ENCODE data around the gene RMP24.
A peak's percentile ranks its signal among the peaks of the same experiment; 100 is the strongest.

Gene RMP24

GRCh38 chr18:35972197-35973000, at the start of gene RMP24 (continued):
- peak; percentile 41; the same call in 1 of the 2 replicates for TF ChIP-seq RARA (CRISPR knock-in tag; IDR thresholded peaks at IDR 0.05)
- TF ChIP-seq MAFG (CRISPR knock-in tag; IDR thresholded peaks at IDR 0.05) = no peak
- no peak for TF ChIP-seq ZNF713 (CRISPR knock-in tag; IDR thresholded peaks at IDR 0.05)
- TF ChIP-seq ZNF24 (IDR thresholded peaks at IDR 0.05) = no peak
- no peak for TF ChIP-seq RFX5 (IDR thresholded peaks at IDR 0.05; ENCODE audit: low read depth, low read length)
- 0 out of 2 replicates have a peak, but pooled peaks have one; percentile 79 for TF ChIP-seq ZNF367 (CRISPR knock-in tag; IDR thresholded peaks at IDR 0.05; ENCODE audit: borderline replicate concordance)
- TF ChIP-seq SMAD1 (CRISPR knock-in tag; IDR thresholded peaks at IDR 0.05; ENCODE audit: borderline replicate concordance, low read depth) = no peak; the same call in 1 of the 2 replicates
- peak; percentile 82 for TF ChIP-seq ZNF501 (CRISPR knock-in tag; IDR thresholded peaks at IDR 0.05)
- TF ChIP-seq NCOA1 (CRISPR knock-in tag; IDR thresholded peaks at IDR 0.05) = no peak
- TF ChIP-seq ZFYVE20 (CRISPR knock-in tag; IDR thresholded peaks at IDR 0.05; ENCODE audit: borderline replicate concordance, low read depth) = no peak
- peak; percentile 94 for TF ChIP-seq ZNF574 (CRISPR knock-in tag; IDR thresholded peaks at IDR 0.05)
- TF ChIP-seq ZNF746 (CRISPR knock-in tag; IDR thresholded peaks at IDR 0.05) = peak; percentile 55; the same call in 1 of the 2 replicates
- no peak for TF ChIP-seq ZNF567 (CRISPR knock-in tag; IDR thresholded peaks at IDR 0.05; ENCODE audit: borderline replicate concordance)
- TF ChIP-seq SIX1 (CRISPR knock-in tag; IDR thresholded peaks at IDR 0.05; ENCODE audit: borderline replicate concordance) = no peak
- no peak; the same call in 1 of the 2 replicates for TF ChIP-seq HOMEZ (CRISPR knock-in tag; IDR thresholded peaks at IDR 0.05; ENCODE audit: low read depth)
- no peak for TF ChIP-seq ZNF576 (CRISPR knock-in tag; IDR thresholded peaks at IDR 0.05)
- TF ChIP-seq NFAT5 (CRISPR knock-in tag; IDR thresholded peaks at IDR 0.05) = no peak; the same call in 1 of the 2 replicates
- TF ChIP-seq KMT2A (CRISPR knock-in tag; IDR thresholded peaks at IDR 0.05) = peak; percentile 99
- TF ChIP-seq CREBL2 (CRISPR knock-in tag; IDR thresholded peaks at IDR 0.05; ENCODE audit: borderline replicate concordance) = 0 out of 2 replicates have a peak, but pooled peaks have one; percentile 49
